Heart left ventricle (tissue), 16 donors: ENCODE results near the gene SSBP4. TPM values are rescaled to one million over a fixed set of nuclear protein-coding genes. Genes with fewer than 3 reads are reported as not detected.

ENCODE experiments used
- ATAC-seq, 4 donors: fragments of 200-7000 bp; cut with Tn5 transposase; one replicate each; pipeline ENCODE4 v1.9.1; 2020 to 2022; ENCODE audit warnings: moderate library complexity in 4 of 4, mild to moderate bottlenecking in 3 of 4, moderate number of reproducible peaks in 1 of 4
- DNase-seq, 5 donors: peaks; one replicate each; pipeline ENCODE4 v3.0.0-alpha.2; 2020
- H3K27ac ChIP-seq, 12 donors: fragments of 200-600 bp; sonication (generic) in 4 of 12; one replicate each; pipeline versions ENCODE4 v1.5.0 to v1.8.0; 2016 to 2022; ENCODE audit warnings: mild to moderate bottlenecking in 2 of 12
- H3K27me3 ChIP-seq, 9 donors: fragments of 200-600 bp; sonication (generic) in 2 of 9; one replicate each; pipeline versions ENCODE4 v1.5.1 to v1.8.0; 2016 to 2022; ENCODE audit warnings: mild to moderate bottlenecking in 3 of 9
- H3K36me3 ChIP-seq, 9 donors: fragments of 200-600 bp; sonication (generic) in 2 of 9; one replicate each; pipeline versions ENCODE4 v1.5.0 to v1.8.0; 2018 to 2022; ENCODE audit warnings: mild to moderate bottlenecking in 2 of 9
- H3K4me1 ChIP-seq, 12 donors: fragments of 200-600 bp; sonication (generic) in 4 of 12; one replicate each; pipeline versions ENCODE4 v1.5.0 to v1.8.0; 2016 to 2022; ENCODE audit warnings: mild to moderate bottlenecking in 3 of 12
- H3K4me3 ChIP-seq, 12 donors: fragments of 200-600 bp; sonication (generic) in 4 of 12; one replicate each; pipeline versions ENCODE4 v1.5.0 to v1.8.0; 2017 to 2022; ENCODE audit warnings: mild to moderate bottlenecking in 9 of 12, moderate library complexity in 4 of 12
- H3K9me3 ChIP-seq, 12 donors: fragments of 200-600 bp; sonication (generic) in 4 of 12; one replicate each; pipeline versions ENCODE4 v1.5.0 to v1.8.0; 2016 to 2022; ENCODE audit warnings: mild to moderate bottlenecking in 1 of 12
- POLR2A ChIP-seq, 2 donors: fragments of 450-650 bp; IDR thresholded peaks; one replicate each; pipeline ENCODE4 v1.6.1; 2017; ENCODE audit warnings: antibody characterized with exemption in 2 of 2, mild to moderate bottlenecking in 2 of 2, moderate library complexity in 2 of 2
- WGBS, 4 donors: extraction: QIAGEN DNeasy Blood & Tissue Kit in 2 of 4; methylation state at CpG; one replicate each; pipeline versions ENCODE4 v1.1.5 to v1.1.7; 2013 to 2018; 5-methylcytosine and 5-hydroxymethylcytosine counted together
- intact Hi-C, 10 donors: fragments of 100-400 bp; cut with DNase I; formaldehyde crosslinking; loops; one replicate each; pipeline versions ENCODE4 v1.11.1 to v1.14.2; 2022
- polyA plus RNA-seq, 2 donors: library from polyadenylated mRNA; stranded (reverse); fragments of 200-250 nt; gene quantifications; one replicate each; pipeline ENCODE4 v1.2.3, GENCODE V29; 2013
- total RNA-seq, 9 donors: library from RNA; depleted of rRNA in 2 of 9; stranded (reverse); fragments of >200 nt in 2 of 9; fragmentation: NEBNext Ultra II Directional in 3 of 9; extraction: Animal tissue kit (Norgen Biotek cat#: 25700) in 3 of 9; gene quantifications; one replicate each; pipeline versions ENCODE4 v1.1.0 to v1.2.4, GENCODE V29; 2016 to 2023
- TF ChIP-seq, protein P1 (sequence below), 12 donors: fragments of 200-600 bp; sonication (generic) in 4 of 12; IDR thresholded peaks; one replicate each; pipeline versions ENCODE4 v1.5.0 to v1.8.0; 2018 to 2022; ENCODE audit warnings: antibody characterized with exemption in 12 of 12, mild to moderate bottlenecking in 5 of 12
- donor health status: ischemic (EF 13 %, LVEDD 7.1; RV severe dilation, severe dysfunction).
- donor health status: healthy with polysubstance abuse.
- donor health status: DM: no; HTN: yes; CAD: no.
- donor health status: DM: no; HTN: no; CAD: no.
- donor health status: ischemic (EF 25% LVEDD 6.9; RV normal size, moderate dysfunction).
- donor health status: ischemic (EF 25% LVEDD 5.7; RV mildly dilated, moderate dysfunction).
- donor health status: healthy.
- donor health status: DM: yes; HTN: yes; CAD: no.
- donor health status: ischemic (EF 35%, LVEDD 5.7; RV mildly dilated, moderate dysfunction).
- donor health status: nonischemic (EF 11% LVEDD 7.7; RV severe dilation, severe dysfunction).
- donor health status: DM: yes; HTN: yes; CAD: no.
- donor health status: PGD.
- donor health status: ischemic (EF 29% LVEDD 5.4; RV normal size, mild dysfunction).
- donor health status: nonischemic (EF 23%, LVEDD 6.1; RV moderate dilation, normal function).

The SSBP4 gene
- total and polyA plus RNA-seq, 11 donors = 23.5 to 89.8 (median 29.4) TPM

DNA sequence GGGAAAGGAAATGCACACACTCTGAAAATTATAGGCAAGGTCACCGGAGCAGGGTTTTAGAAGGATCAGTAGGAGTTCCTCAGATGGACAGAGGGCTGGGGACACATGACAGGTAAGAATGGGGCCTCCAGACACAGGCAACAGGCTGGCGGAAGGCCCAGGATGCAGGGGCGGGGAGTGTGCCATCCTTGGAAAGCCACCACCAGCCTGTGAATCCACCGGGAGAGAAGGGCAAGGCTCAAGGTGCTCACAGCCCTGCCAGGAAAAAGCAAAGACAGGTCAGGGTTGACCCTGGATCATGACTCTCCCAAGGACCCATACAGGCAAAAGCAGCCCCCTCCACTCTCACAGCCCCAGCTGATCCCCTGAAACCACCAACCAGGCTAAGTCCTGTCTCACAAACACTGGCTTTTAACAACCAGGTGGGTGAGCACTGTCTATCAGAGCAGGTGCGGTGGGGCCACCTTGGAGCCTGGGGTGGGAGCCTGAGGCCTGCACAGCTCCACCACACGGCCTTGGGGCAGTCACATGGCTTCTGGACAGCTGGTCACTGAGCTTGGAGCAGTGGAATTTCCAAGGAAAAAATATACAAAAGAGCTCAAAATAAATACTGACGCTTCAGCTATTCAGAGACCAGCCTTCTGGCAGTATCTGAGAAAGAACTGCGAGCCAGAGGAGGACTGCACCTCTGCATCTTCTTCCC, 54.0 kb downstream of the SSBP4 start:
- Histone ChIP-seq H3K4me1 (peaks cover 1 to 76% (median 47%) of the 10 kb centered on the region in 12 donors), H3K9me3 (no peaks in the 10 kb centered on the region), H3K27ac (peak overlapping the region in 6 of 12 donors; percentile 22 to 50 (median 34)), H3K27me3 (no peaks in the 10 kb centered on the region), H3K36me3 (peaks cover 0 to 29% (median 13%) of the 10 kb centered on the region in 9 donors), H3K4me3 (no peak overlapping the region)
- WGBS, 4 donors = 67 to 81% (median 75%) methylated on average over 7 to 8 of the region's 8 CpGs
- TF ChIP-seq, protein P1, sequence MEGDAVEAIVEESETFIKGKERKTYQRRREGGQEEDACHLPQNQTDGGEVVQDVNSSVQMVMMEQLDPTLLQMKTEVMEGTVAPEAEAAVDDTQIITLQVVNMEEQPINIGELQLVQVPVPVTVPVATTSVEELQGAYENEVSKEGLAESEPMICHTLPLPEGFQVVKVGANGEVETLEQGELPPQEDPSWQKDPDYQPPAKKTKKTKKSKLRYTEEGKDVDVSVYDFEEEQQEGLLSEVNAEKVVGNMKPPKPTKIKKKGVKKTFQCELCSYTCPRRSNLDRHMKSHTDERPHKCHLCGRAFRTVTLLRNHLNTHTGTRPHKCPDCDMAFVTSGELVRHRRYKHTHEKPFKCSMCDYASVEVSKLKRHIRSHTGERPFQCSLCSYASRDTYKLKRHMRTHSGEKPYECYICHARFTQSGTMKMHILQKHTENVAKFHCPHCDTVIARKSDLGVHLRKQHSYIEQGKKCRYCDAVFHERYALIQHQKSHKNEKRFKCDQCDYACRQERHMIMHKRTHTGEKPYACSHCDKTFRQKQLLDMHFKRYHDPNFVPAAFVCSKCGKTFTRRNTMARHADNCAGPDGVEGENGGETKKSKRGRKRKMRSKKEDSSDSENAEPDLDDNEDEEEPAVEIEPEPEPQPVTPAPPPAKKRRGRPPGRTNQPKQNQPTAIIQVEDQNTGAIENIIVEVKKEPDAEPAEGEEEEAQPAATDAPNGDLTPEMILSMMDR (IDR thresholded peaks at IDR 0.05) = no peak
- no peak for TF ChIP-seq POLR2A (IDR thresholded peaks at IDR 0.05)
- DNase-seq (no peak), ATAC-seq (peak in 1 of 4 donors; percentile 18)
- intact Hi-C loops = loop anchor here in 6 of 10 donors (5.0 to 10.0 kb wide), 6 partner anchors 34 to 372 kb away; partner anchors contain the start of genes ELL (in 1 of the 6), REX1BD (in 1 of the 6) and UBA52 (in 1 of the 6)

DNA sequence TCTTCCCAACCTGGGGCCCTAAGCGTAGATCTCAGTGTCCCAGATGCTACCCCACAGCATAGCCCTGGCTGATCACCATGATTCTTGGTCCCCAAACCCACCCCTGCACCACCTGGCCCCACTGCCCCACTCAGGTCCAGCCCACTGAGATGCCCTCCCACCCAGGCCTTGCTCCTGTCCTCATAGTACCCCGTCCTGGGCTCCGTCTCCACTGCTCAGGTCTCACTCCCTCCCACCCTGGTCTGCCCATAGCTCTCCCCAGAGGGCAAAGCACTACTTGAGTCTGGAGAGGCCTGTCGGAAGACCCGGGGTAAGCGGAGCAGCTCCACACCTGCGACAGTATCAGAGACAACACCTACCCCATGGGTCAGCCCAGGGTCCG, 54.5 kb downstream of the SSBP4 start:
- intact Hi-C loops = loop anchor here in 6 of 10 donors (5.0 to 10.0 kb wide), 6 partner anchors 34 to 371 kb away; partner anchors contain the start of genes ELL (in 1 of the 6), REX1BD (in 1 of the 6) and UBA52 (in 1 of the 6)
- Histone ChIP-seq H3K9me3 (no peaks in the 10 kb centered on the region), H3K4me3 (no peak overlapping the region), H3K36me3 (peaks cover 0 to 29% (median 13%) of the 10 kb centered on the region in 9 donors), H3K4me1 (peaks cover 3 to 76% (median 49%) of the 10 kb centered on the region in 12 donors), H3K27ac (peak overlapping the region in 4 of 12 donors; percentile 22 to 98 (median 46)), H3K27me3 (no peaks in the 10 kb centered on the region)
- ATAC-seq (no peak), DNase-seq (no peak)
- 94 to 98% (median 96%) methylated on average over 5 to 8 of the region's 8 CpGs for WGBS, 4 donors
- TF ChIP-seq, protein P1 (IDR thresholded peaks at IDR 0.05) = no peak
- no peak for TF ChIP-seq POLR2A (IDR thresholded peaks at IDR 0.05)

DNA sequence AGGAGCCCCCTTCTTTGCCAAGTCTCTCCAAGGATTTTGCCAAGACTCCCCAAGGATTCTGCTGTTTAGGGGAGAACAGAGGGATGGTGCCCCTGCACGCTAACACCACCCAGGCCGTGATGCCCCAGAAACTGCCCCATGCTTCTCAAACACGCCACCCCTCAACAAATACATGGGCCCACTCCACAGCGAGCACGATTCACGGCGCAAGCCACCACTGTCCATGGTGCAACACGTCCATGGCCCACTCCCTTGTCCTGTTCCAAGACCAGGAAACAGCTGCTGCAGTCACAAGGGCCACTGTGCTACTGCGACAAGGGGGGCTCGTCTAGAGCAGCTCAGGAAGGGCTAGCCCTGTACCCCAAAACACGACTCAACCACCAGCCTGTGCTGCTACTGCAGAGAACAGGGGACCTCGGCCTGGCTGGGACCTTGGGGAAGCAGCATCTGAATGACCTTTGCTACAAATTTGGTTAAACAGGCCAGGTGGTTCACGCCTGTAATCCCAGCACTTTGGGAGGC, 55.2 kb downstream of the SSBP4 start:
- TF ChIP-seq, protein P1 (IDR thresholded peaks at IDR 0.05) = no peak
- no peak for TF ChIP-seq POLR2A (IDR thresholded peaks at IDR 0.05)
- H3K27ac ChIP-seq = peak overlapping the region in 3 of 12 donors; percentile 43 to 98 (median 48)
- H3K36me3 ChIP-seq = peaks cover 0 to 29% (median 13%) of the 10 kb centered on the region in 9 donors
- intact Hi-C loops = loop anchor here in 6 of 10 donors (5.0 to 10.0 kb wide), 6 partner anchors 33 to 370 kb away; partner anchors contain the start of genes ELL (in 1 of the 6), REX1BD (in 1 of the 6) and UBA52 (in 1 of the 6)
- DNase-seq (peak in 1 of 5 donors; percentile 60), ATAC-seq (no peak)
- H3K4me1 ChIP-seq = peaks cover 5 to 80% (median 50%) of the 10 kb centered on the region in 12 donors
- WGBS, 4 donors = 86 to 91% (median 87%) methylated on average over 11 to 13 of the region's 13 CpGs
- no peaks in the 10 kb centered on the region for H3K9me3 ChIP-seq
- H3K27me3 ChIP-seq = no peaks in the 10 kb centered on the region
- H3K4me3 ChIP-seq = no peak overlapping the region

DNA sequence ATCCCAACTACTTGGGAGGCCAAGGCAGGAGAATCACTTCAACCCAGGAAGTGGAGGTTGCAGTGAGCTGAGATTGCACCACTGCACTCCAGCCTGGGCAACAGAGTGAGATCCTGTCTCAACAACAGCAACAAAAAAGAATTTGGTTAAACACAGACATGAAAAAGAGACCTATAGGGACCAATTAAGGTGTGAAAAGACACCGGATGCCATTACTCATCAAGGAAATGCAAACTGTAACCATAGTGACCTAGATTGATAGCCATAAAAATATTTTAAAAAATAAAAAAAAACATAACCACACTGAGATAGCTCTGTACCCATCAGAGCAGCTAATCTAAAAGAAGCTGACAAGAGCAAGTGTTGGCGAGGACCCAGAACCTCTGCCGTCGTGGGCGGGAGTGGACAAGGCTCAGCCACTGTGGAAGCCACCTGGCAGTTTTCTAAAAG, 55.8 kb downstream of the SSBP4 start:
- Histone ChIP-seq H3K27ac (peak overlapping the region in 1 of 12 donors; percentile 98), H3K4me1 (peaks cover 8 to 80% (median 50%) of the 10 kb centered on the region in 12 donors), H3K27me3 (no peaks in the 10 kb centered on the region), H3K9me3 (no peaks in the 10 kb centered on the region), H3K4me3 (no peak overlapping the region), H3K36me3 (peaks cover 0 to 29% (median 13%) of the 10 kb centered on the region in 9 donors)
- ATAC-seq (no peak), DNase-seq (peak in 1 of 5 donors; percentile 35)
- intact Hi-C loops = loop anchor here in 1 of 10 donors (10.0 kb wide), 1 partner anchor 370 kb away; no protein-coding TSS in a partner anchor
- TF ChIP-seq POLR2A (IDR thresholded peaks at IDR 0.05) = no peak
- TF ChIP-seq, protein P1 (IDR thresholded peaks at IDR 0.05) = no peak
- WGBS, 4 donors = 65 to 75% (median 71%) methylated on average over 5 of the region's 5 CpGs
